ENCODE results near the gene SMARCAD1. TPM values are rescaled to one million over a fixed set of nuclear protein-coding genes. Genes with fewer than 3 reads are reported as not detected.

Gene SMARCAD1
- total RNA-seq, 1 donor from 2014 or later, result 57.7 TPM

DNA sequence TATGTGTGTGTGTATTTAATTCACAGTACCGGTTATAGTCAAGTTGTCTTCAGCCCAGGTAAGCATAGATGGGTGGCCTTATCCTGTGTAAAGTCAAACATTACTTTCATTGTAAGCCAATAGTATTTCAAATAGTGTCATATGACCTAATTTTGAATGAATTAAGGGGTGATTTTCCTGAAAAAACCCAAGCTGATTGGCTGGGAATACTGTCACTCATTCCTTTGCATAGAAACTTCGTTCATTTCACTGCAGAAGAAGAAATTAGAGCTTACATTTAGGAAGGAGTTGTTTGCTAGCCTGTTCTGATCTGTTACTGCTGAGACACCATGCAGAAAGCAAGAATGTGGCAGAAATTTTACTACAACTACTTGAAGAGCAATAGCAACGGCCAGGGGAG lies 45.4 kb downstream of the SMARCAD1 start:
- Mint-ChIP-seq H3K27me3 (ENCODE audit: low read depth) (no peaks in the 10 kb centered on the region), H3K9me3 (no peaks in the 10 kb centered on the region), H3K4me3 (no peak overlapping the region), H3K36me3 (ENCODE audit: low read depth) (peaks cover 16% of the 10 kb centered on the region), H3K4me1 (peaks cover 9% of the 10 kb centered on the region), H3K27ac (ENCODE audit: unreplicated experiment) (no peak overlapping the region)
- no peak for TF ChIP-seq CTCF (conservative IDR thresholded peaks at IDR 0.05)
- no peak for DNase-seq (ENCODE audit: low read depth, low spot score)

DNA sequence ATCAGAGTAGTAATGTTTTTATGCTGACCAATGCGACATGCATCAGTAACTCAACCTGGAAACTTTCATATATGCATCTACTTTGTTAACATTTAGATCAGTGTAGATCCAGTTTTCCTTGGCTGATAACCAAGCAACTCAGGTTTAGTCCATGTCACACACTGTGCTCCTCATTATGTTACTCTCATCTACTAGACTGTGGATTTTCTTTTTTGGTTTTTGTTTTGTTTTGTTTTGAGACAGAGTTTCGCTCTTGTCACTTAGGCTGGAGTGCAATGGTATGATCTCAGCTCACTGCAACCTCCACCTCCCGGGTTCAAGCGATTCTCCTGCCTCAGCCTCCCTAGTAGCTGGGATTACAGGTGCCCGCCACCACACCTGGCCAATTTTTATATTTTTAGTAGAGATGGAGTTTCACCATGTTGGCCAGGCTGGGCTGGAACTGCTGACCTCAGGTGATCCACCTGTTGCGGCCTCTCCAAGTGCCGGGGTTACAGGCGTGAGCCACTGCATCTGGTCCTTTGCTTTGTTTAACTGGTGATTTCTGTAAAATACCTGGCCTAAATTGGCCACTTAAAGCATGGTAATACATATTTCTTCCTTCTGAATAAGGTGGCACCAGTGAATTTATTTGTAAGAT lies 48.6 kb downstream of the SMARCAD1 start:
- peaks cover 9% of the 10 kb centered on the region for H3K4me1 Mint-ChIP-seq

DNA sequence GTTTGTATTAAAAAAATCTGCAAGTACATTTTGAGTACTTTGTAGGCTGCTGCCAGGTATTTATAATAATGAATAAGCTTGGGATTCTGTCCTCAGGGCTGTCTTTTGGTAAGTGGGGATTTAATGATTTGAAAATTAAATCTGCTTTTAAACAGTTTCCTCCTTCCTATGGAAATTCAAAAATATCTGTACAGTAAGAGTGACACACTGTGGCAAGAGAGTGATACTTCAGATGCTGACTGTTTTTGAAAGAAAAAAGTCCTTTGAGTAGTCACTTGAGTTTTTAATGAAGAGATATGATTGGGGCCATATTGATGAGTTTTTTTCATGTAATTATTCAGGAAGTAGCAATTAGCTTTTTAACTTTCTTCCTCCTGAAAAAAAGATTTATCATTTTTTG lies 49.2 kb downstream of the SMARCAD1 start:
- H3K36me3 Mint-ChIP-seq (ENCODE audit: low read depth), result peaks cover 25% of the 10 kb centered on the region
- no peak overlapping the region for H3K4me3 Mint-ChIP-seq
- H3K27me3 Mint-ChIP-seq (ENCODE audit: low read depth), result no peaks in the 10 kb centered on the region
- H3K4me1 Mint-ChIP-seq, result peaks cover 9% of the 10 kb centered on the region
- no peak for DNase-seq (ENCODE audit: low read depth, low spot score)
- TF ChIP-seq CTCF (conservative IDR thresholded peaks at IDR 0.05), result peak; percentile 44
- no peaks in the 10 kb centered on the region for H3K9me3 Mint-ChIP-seq
- H3K27ac Mint-ChIP-seq (ENCODE audit: unreplicated experiment), result no peak overlapping the region

More for the DNA sequence above, 48.6 kb downstream of the SMARCAD1 start:
- Mint-ChIP-seq H3K27me3 (ENCODE audit: low read depth) (no peaks in the 10 kb centered on the region), H3K36me3 (ENCODE audit: low read depth) (peaks cover 24% of the 10 kb centered on the region), H3K27ac (ENCODE audit: unreplicated experiment) (no peak overlapping the region), H3K9me3 (no peaks in the 10 kb centered on the region), H3K4me3 (no peak overlapping the region)
- DNase-seq (ENCODE audit: low read depth, low spot score), result no peak
- no peak for TF ChIP-seq CTCF (conservative IDR thresholded peaks at IDR 0.05)

DNA sequence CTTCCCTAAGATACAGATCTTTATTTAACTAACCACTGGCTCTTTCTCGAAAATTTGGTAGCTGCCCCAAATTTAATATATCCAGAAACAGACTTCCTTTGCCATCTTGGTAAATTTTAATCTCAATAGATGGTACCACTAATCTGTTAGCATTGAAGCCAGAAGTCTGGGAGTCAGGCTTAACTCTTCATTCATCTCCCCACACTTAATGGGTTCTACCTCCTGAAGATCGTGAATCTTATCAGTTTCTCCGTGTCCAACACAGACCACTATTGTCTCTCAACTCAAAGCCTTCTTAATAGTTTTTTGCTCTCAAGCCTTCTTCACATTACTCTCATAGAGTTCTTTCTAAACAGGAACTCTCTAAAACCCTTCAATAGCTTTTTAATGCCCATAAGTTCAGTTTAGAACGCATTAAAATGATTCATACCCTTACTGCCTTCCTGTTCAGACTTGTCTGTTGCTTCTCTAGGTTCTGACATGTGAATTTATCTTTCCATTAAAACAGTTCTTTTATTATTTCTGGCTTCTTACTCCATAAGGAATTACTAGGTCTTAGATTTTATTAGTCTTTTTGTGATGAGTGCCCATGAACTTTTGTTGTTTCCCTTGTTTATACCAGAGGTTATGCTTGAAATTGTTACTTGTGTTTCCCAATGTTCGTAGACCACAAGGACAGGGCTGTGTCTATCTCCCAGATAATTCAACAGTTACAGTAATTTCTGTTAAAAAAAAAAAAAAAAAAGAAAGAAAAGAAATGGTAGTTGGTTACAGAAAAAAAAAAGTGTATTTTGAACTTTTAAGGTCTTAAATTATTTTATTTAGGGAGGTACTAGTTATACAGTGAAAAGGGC lies 54.7 kb downstream of the SMARCAD1 start:
- no peak for DNase-seq (ENCODE audit: low read depth, low spot score)
- Mint-ChIP-seq H3K4me3 (no peak overlapping the region), H3K36me3 (ENCODE audit: low read depth) (peaks cover 25% of the 10 kb centered on the region), H3K27ac (ENCODE audit: unreplicated experiment) (no peak overlapping the region), H3K4me1 (no peaks in the 10 kb centered on the region), H3K9me3 (no peaks in the 10 kb centered on the region), H3K27me3 (ENCODE audit: low read depth) (no peaks in the 10 kb centered on the region)
- no peak for TF ChIP-seq CTCF (conservative IDR thresholded peaks at IDR 0.05)

DNA sequence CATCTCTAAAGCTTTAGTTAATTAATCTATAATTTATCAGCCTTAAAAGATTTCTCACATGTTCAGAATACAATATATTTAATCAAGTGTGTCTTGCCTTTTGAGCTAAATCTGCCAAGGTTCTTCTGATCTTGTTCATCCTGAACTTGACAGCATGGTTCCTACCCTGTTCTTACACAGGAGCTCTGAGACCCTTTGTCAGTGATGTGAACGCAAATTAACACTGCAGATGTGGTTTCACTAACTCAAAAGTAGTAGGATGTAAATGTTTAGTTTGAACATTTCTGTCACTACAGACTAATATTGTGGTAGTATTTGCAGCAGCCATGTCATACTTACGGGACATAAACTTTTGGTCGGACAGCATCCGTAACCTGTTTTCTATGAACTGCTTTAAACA lies 59.4 kb downstream of the SMARCAD1 start:
- H3K4me1 Mint-ChIP-seq, result no peaks in the 10 kb centered on the region
- no peak for TF ChIP-seq CTCF (conservative IDR thresholded peaks at IDR 0.05)
- no peak for DNase-seq (ENCODE audit: low read depth, low spot score)
- peaks cover 7% of the 10 kb centered on the region for H3K36me3 Mint-ChIP-seq (ENCODE audit: low read depth)
- no peak overlapping the region for H3K4me3 Mint-ChIP-seq
- no peaks in the 10 kb centered on the region for H3K27me3 Mint-ChIP-seq (ENCODE audit: low read depth)
- no peak overlapping the region for H3K27ac Mint-ChIP-seq (ENCODE audit: unreplicated experiment)
- no peaks in the 10 kb centered on the region for H3K9me3 Mint-ChIP-seq
